ENCODE results near the gene INTS6.

DNA sequence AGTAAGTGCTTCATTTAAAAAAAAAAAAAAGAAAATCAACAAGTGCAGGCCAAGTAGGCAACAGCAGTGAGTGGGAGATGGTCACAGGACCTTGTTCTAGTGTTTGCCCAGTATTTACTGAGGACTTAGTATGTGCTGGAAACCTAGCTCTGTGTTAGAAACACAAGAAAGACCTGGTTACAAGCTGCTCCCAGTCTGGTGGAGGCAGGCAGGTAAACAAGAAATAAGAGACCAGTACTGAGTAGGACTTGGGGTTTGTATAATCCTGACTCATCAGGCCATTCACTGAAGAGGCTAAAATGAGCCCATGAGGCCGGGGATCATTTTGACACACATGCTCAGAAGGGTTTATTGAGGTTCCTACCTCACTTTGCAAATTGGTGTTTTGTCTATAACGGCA, 134.8 kb downstream of the INTS6 start:
- TF ChIP-seq EZH2 (IDR thresholded peaks at IDR 0.05; ENCODE audit: insufficient read depth, poor library complexity, severe bottlenecking) (no peak), EZH2phosphoT487 (IDR thresholded peaks at IDR 0.05; ENCODE audit: insufficient read depth, low read depth) (no peak)
